Right ventricle myocardium superior (tissue), 1 donor: ENCODE results near the gene H6PD. TPM values are rescaled to one million over a fixed set of nuclear protein-coding genes. Genes with fewer than 3 reads are reported as not detected.
A peak's percentile ranks its signal among the peaks of the same experiment; 100 is the strongest.

Experiments
- ATAC-seq: fragments of 200-7000 bp; cut with Tn5 transposase; one replicate; pipeline ENCODE4 v1.9.1; 2020; ENCODE audit warnings: mild to moderate bottlenecking; ENCODE audit not compliant: poor library complexity
- DNase-seq: peaks from one replicate; pipeline ENCODE4 v3.0.0-alpha.2; 2020
- intact Hi-C: fragments of 100-400 bp; cut with DNase I; formaldehyde crosslinking; loops from one replicate; pipeline ENCODE4 v1.11.2; 2022
- total RNA-seq: library from RNA; stranded (reverse); fragmentation: NEBNext Ultra II Directional; extraction: Animal tissue kit (Norgen Biotek cat#: 25700); gene quantifications from one replicate; pipeline ENCODE4 v1.2.1, GENCODE V29; 2021
- donor health status: DM: no; HTN: yes; CAD: no; lungs with severe emphysema.

The H6PD gene
- total RNA-seq, 1 donor from 2014 or later: 20.9 TPM

- no peak for ATAC-seq
- DNase-seq: no peak
- intact Hi-C loops: no loop called here
Observed at GRCh38 chr1:9248341-9249262, 14.0 kb downstream of the H6PD start.

- no peak for DNase-seq
- ATAC-seq: no peak
- intact Hi-C loops: no loop called here
Observed at GRCh38 chr1:9249263-9249533, 14.6 kb downstream of the H6PD start.

DNA sequence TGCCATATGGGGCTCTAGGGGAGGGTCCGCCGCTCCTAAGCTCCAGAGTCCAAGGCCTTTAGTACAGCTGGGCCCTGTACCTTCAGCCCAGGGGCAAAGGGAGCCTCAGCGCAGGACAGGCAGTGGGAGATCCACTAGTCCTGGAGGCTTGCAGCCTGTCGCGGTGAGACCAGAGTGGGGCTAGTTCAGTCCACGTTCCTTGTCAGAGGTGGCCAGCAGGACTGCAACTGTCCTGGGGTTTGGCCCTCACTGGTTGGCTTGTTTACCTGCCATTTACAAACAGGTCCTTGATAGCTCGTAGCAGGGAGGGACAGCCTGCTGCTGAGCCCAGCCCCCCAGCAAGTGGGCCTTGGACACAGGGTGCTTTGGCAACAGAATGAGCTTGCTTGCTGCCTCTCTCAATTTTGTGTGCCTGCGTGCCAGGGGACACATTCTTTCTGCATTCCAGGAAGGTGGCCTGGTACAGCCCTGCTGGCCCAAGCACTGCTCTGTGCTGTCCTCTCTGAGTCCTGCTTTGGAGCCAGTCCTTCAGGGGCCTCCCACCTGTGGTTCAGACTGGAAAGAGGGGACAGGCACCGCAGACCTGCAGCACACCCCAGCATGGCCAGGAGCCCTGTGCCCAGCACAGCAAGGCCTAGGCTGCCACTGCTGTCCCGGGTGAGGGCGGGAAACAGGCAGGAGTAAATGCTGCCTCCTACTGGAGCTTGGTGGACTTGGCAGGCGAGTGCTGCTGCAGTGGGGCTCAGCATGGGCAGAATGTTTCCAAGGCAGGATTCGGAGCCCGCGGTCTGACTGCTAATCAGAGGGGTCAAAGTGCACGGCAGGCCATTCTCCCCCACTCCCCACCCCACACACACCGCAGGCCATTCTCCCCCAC lies 15.2 kb downstream of the H6PD start:
- peak; percentile 75 for DNase-seq
- ATAC-seq: peak; percentile 54
- intact Hi-C loops: no loop called here

DNA sequence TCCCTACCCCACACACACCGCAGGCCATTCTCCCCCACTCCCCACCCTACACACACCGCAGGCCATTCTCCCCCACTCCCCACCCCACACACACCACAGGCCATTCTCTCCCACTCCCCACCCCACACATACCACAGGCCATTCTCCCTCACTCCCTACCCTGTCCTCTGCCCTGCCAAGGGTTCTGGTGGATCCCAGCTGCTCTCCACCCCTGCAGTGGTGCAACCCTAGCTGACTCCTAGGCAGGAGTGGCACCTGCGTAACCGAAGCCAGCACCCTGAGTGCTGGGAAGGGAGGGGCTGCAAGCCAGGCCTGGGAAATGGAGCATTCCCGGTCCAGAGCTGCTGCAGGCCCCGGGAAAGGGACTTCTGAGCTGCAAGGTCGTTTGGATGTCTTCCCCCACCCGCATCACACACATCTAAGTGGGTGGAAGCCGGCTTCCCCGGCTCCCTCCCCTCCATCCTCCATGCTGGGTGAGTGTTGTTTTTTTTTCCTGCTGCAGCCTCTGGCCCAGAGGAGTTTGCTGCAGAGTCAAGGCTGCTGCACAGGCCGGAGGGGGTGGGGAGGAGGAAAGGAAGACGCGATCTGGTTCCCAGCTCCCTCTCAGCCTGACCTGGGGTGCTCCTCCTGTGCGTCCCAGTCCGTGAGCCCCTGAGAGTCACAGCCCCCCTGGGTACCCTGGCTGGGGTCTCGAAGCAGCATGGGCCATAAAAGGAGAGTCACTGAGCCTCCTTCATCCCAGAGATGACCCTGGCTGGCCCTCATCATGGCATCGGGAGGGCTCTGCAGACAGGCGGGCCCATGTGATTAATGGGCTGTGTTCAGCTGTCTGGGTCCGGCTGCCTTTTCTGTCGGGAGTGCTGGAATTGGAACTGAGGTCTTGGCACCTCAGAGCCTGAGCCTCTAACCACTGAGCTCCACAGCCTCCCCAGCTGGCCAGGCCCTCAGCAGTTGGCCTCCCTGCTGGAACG lies 16.1 kb downstream of the H6PD start:
- intact Hi-C loops: no loop called here
- ATAC-seq (peak; percentile 6), DNase-seq (no peak)

GRCh38 chr1:9251501-9251900 lies 16.9 kb downstream of the H6PD start:
- ATAC-seq (peak; percentile 51), DNase-seq (peak; percentile 72)
- intact Hi-C loops: no loop called here

- intact Hi-C loops: no loop called here
- peak; percentile 27 for DNase-seq
- ATAC-seq: no peak
Observed at GRCh38 chr1:9253004-9253403, 18.4 kb downstream of the H6PD start.

DNA sequence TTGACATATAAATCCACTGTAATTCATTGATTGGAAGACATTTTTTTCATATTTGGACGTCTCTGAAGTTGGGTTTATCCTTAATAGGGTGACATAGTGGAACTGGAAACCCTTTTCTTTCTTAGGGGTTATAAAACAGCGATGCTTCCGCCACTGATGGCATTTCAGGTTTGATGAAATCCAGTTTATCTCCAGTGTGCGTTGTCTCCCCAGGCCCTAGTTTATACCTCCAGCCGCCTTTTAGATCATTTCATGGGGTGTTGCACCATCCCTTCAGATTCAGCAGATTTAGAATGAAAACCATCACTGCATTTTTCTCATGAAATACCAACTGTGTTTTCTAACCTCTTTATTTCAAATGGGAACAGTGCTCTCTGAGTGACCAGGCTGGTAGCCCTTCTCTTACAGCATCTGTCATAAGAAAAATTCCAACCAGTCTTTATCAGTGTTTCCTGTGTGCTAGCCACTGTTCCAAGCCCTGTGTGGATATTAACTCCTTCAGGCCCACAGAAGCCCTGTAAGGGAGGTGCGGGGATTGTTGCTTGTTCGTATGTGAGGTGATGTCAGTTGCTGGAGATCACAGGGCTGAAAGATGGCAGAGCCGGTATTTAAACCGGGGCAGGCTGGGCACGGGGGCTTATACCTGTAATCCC lies 19.0 kb downstream of the H6PD start:
- intact Hi-C loops: no loop called here
- ATAC-seq (peak; percentile 30), DNase-seq (no peak)

DNA sequence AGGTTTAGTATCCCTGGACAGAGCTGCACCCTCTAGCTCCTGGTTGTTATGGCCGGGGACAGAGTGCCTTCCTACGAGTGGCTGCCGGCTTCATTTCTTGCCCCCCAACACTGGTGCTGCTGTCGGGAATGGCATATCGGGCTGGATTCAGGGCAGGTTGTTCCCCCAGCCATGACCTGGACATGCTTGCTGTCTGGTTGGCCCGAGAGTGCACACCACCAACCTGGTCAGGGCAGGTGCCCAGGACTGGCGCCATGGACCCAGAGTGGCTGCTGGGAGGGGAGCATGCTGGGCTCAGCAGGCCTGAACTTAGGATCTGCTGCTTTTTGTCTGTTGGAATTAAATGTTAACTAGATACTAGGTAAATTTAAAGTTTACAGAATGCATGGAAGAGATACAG lies 21.8 kb downstream of the H6PD start:
- intact Hi-C loops: no loop called here
- no peak for ATAC-seq

DNA sequence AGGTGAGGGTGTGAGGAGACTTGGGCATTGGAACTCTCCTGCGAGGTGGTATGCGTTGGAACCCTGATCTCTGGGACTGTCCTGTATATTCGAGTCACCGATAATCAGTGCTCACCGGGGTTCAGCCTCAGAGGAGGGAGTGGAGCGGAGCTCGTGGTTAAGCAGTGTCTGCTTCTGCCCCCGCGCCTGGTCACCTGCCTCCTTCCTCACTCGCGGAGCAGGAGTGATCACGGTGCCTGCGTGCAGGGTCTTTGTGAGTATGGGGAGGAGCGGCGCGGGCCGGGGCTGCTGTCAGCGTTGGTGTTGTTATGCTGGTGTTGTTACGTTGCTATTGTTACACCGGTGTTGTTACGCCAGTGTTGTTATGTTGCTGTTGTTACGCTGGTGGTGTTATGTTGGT lies 23.3 kb downstream of the H6PD start:
- DNase-seq: no peak
- ATAC-seq: no peak
- intact Hi-C loops: no loop called here

More for the DNA sequence above, 21.8 kb downstream of the H6PD start:
- no peak for DNase-seq

DNA sequence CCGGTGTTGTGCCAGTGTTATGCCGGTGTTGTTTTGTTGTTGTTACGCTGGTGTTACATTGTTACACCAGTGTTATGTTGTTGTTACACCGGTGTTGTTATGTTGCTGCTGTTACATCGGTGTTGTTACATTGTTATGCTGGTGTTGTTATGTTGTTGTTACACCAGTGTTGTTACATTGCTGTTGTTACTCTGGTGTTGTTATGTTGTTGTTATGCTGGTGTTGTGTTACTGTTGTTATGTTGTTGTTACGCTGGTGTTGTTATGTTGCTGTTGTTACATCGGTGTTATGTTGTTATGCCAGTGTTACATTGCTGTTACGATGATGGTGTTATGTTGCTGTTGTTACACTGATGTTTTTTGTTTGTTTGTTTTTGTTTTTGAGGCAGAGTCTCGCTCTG lies 24.1 kb downstream of the H6PD start:
- intact Hi-C loops: no loop called here
- DNase-seq (no peak), ATAC-seq (no peak)

DNA sequence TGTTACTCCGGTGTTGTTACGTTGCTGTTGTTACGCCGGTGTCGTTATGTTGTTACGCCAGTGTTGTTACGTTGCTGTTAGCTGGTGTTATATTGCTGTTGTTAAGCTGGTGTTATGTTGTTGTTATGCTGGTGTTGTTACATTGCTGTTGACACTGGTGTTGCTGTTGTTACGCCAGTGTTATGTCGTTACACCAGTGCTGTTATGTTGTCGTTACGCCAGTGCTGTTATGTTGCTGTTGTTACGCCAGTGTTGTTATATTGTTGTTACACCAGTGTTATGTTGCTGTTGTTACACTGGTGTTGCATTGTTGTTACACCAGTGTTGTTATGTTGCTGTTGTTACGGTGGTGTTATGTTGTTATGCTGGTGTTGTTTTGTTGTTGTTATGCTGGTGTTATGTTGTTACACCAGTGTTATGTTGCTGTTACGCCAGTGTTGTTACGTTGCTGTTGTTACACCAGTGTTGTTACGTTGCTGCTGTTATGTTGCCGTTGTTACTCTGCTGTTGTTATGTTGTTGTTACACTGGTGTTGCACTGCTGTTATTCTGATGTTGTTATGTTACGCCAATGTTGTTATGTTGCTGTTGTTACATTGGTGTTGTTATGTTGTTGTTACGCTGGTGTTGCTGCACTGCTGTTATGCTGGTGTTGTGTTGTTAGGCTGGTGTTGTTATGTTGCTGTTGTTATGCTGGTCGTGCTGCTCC lies 25.6 kb downstream of the H6PD start:
- intact Hi-C loops: no loop called here
- ATAC-seq: no peak
- no peak for DNase-seq

- no peak for ATAC-seq
- intact Hi-C loops: no loop called here
- DNase-seq: no peak
Observed at GRCh38 chr1:9261496-9261895, 26.9 kb downstream of the H6PD start.

GRCh38 chr1:9262096-9262986 lies 27.8 kb downstream of the H6PD start:
- DNase-seq (no peak), ATAC-seq (no peak)
- intact Hi-C loops: no loop called here

DNA sequence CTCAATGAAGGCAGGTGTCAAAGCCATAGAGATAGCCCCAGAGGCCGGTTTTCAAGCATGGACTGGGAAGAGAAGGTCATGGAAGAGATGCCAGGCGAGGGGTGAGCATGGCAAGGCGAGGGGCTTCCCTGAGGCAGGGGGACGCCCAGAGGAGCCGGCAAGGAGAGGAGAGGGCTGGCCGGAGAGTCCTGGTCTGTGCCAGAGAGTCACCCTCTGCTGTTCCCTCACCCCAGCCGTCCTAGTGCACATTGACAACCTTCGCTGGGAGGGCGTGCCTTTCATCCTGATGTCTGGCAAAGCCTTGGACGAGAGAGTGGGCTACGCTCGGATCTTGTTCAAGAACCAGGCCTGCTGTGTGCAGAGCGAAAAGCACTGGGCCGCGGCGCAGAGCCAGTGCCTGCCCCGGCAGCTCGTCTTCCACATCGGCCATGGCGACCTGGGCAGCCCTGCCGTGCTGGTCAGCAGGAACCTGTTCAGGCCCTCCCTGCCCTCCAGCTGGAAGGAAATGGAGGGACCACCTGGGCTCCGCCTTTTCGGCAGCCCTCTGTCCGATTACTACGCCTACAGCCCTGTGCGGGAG lies 28.8 kb downstream of the H6PD start:
- DNase-seq: no peak
- no peak for ATAC-seq
- intact Hi-C loops: no loop called here

DNA sequence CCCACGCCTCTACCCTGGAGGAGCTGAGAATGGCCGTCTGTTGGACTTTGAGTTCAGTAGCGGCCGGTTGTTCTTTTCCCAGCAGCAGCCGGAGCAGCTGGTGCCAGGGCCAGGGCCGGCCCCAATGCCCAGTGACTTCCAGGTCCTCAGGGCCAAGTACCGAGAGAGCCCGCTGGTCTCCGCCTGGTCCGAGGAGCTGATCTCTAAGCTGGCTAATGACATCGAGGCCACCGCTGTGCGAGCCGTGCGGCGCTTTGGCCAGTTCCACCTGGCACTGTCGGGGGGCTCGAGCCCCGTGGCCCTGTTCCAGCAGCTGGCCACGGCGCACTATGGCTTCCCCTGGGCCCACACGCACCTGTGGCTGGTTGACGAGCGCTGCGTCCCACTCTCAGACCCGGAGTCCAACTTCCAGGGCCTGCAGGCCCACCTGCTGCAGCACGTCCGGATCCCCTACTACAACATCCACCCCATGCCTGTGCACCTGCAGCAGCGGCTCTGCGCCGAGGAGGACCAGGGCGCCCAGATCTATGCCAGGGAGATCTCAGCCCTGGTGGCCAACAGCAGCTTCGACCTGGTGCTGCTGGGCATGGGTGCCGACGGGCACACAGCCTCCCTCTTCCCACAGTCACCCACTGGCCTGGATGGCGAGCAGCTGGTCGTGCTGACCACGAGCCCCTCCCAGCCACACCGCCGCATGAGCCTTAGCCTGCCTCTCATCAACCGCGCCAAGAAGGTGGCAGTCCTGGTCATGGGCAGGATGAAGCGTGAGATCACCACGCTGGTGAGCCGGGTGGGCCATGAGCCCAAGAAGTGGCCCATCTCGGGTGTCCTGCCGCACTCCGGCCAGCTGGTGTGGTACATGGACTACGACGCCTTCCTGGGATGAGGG lies 29.7 kb downstream of the H6PD start:
- intact Hi-C loops: no loop called here
- DNase-seq: peak; percentile 36
- ATAC-seq: no peak
